ENCODE results near the gene CCDC13.

The CCDC13 gene

GRCh38 chr3:42773409-42773751 lies 327 bp upstream of the CCDC13 start:
- H3K9me3 ChIP-seq (ENCODE audit: control insufficient read depth, insufficient read depth, low read length): no peaks in the 10 kb centered on the region
- peaks cover 7% of the 10 kb centered on the region for H3K4me1 ChIP-seq (ENCODE audit: control insufficient read depth, low read length)
- H3K27ac ChIP-seq (ENCODE audit: low read depth, low read length): no peak overlapping the region; the same call in 1 of the 2 replicates
- H3K4me2 ChIP-seq (ENCODE audit: low read length): peak overlapping the region; percentile 91
- no peaks in the 10 kb centered on the region for H3K27me3 ChIP-seq (ENCODE audit: control insufficient read depth, low read length)
- TF ChIP-seq EZH2phosphoT487 (IDR thresholded peaks at IDR 0.05; ENCODE audit: borderline replicate concordance, low read length): no peak
- no peak for TF ChIP-seq CTCF (IDR thresholded peaks at IDR 0.05; ENCODE audit: low read depth, low read length, poor library complexity, severe bottlenecking)
- no peaks in the 10 kb centered on the region for H3K9me2 ChIP-seq (replicated peaks; ENCODE audit: control insufficient read depth, low read length)
- H3K79me2 ChIP-seq (ENCODE audit: control insufficient read depth, low read length): no peaks in the 10 kb centered on the region
- H4K20me1 ChIP-seq (ENCODE audit: control insufficient read depth, insufficient read depth, low read depth, low read length): no peaks in the 10 kb centered on the region
- H3K36me3 ChIP-seq (ENCODE audit: control insufficient read depth, low read length): no peaks in the 10 kb centered on the region
- H3F3A ChIP-seq (ENCODE audit: control insufficient read depth, insufficient read depth): peaks cover 6% of the 10 kb centered on the region; the same call in 1 of the 2 replicates
- H3K4me3 ChIP-seq (ENCODE audit: low read length): peak overlapping the region; percentile 77

- no peak overlapping the region for H3K4me3 ChIP-seq (ENCODE audit: low read length)
- H3K27me3 ChIP-seq (ENCODE audit: control insufficient read depth, low read length): no peaks in the 10 kb centered on the region
- no peaks in the 10 kb centered on the region for H3K79me2 ChIP-seq (ENCODE audit: control insufficient read depth, low read length)
- peaks cover 7% of the 10 kb centered on the region for H3K4me1 ChIP-seq (ENCODE audit: control insufficient read depth, low read length)
- no peak overlapping the region for H3K27ac ChIP-seq (ENCODE audit: low read depth, low read length)
- H3F3A ChIP-seq (ENCODE audit: control insufficient read depth, insufficient read depth): peaks cover 3% of the 10 kb centered on the region; the same call in 1 of the 2 replicates
- no peak overlapping the region for H3K4me2 ChIP-seq (ENCODE audit: low read length)
- no peaks in the 10 kb centered on the region for H3K9me3 ChIP-seq (ENCODE audit: control insufficient read depth, insufficient read depth, low read length)
- no peaks in the 10 kb centered on the region for H3K36me3 ChIP-seq (ENCODE audit: control insufficient read depth, low read length)
- no peaks in the 10 kb centered on the region for H4K20me1 ChIP-seq (ENCODE audit: control insufficient read depth, insufficient read depth, low read depth, low read length)
- no peaks in the 10 kb centered on the region for H3K9me2 ChIP-seq (replicated peaks; ENCODE audit: control insufficient read depth, low read length)
- TF ChIP-seq EZH2phosphoT487 (IDR thresholded peaks at IDR 0.05; ENCODE audit: borderline replicate concordance, low read length) (no peak), CTCF (IDR thresholded peaks at IDR 0.05; ENCODE audit: low read depth, low read length, poor library complexity, severe bottlenecking) (no peak)
These were observed 1.8 kb downstream of the CCDC13 start for GRCh38 chr3:42771271-42771670.

GRCh38 chr3:42769477-42770131 lies 3.4 kb downstream of the CCDC13 start:
- Histone ChIP-seq H3K79me2 (ENCODE audit: control insufficient read depth, low read length) (no peaks in the 10 kb centered on the region), H3K4me2 (ENCODE audit: low read length) (no peak overlapping the region), H3K4me3 (ENCODE audit: low read length) (no peak overlapping the region), H3K36me3 (ENCODE audit: control insufficient read depth, low read length) (no peaks in the 10 kb centered on the region), H3K4me1 (ENCODE audit: control insufficient read depth, low read length) (peaks cover 7% of the 10 kb centered on the region), H3F3A (ENCODE audit: control insufficient read depth, insufficient read depth) (no peaks in the 10 kb centered on the region), H3K9me3 (ENCODE audit: control insufficient read depth, insufficient read depth, low read length) (no peaks in the 10 kb centered on the region), H4K20me1 (ENCODE audit: control insufficient read depth, insufficient read depth, low read depth, low read length) (no peaks in the 10 kb centered on the region), H3K27me3 (ENCODE audit: control insufficient read depth, low read length) (no peaks in the 10 kb centered on the region), H3K27ac (ENCODE audit: low read depth, low read length) (no peak overlapping the region), H3K9me2 (replicated peaks; ENCODE audit: control insufficient read depth, low read length) (no peaks in the 10 kb centered on the region)
- TF ChIP-seq EZH2phosphoT487 (IDR thresholded peaks at IDR 0.05; ENCODE audit: borderline replicate concordance, low read length) (no peak), CTCF (IDR thresholded peaks at IDR 0.05; ENCODE audit: low read depth, low read length, poor library complexity, severe bottlenecking) (no peak)

All from DOHH2 (cell line).